Raji (cell line): ENCODE results near the gene TRPM2.

Experiments used
- POLR2A ChIP-seq: IDR thresholded peaks from 2 replicates; pipeline ENCODE4 v1.6.1; 2011; ENCODE audit warnings: low read depth, low read length, control low read depth; ENCODE audit not compliant: insufficient read depth

Gene TRPM2

DNA sequence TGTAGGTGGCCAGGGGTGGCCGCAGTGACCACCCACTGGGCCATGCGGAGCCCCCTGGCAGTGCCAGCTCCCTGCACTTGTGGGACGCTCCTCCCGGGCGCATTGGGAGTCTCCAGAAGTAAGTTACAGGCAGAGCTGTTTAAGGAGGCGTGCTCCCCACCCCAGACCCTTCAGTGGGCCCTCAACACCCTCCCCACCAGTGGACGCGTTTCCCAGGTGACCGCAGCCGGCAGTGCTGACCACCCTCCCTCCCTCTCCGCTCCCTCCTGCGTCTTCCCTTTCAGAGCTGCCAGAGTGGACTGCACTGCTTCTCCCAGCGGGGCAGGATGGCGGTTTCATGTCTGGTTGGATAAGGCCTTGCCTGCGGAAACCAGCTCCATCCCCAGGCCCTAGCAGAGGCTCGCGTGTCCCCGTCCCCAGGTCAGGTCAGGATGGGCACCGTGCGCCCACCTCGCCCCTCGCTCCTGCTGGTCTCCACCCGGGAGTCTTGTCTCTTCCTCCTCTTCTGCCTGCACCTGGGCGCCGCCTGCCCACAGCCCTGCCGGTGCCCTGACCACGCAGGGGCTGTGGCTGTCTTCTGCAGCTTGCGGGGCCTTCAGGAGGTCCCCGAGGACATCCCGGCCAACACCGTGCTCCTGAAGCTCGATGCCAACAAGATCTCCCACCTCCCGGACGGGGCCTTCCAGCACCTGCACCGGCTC is 102.9 kb downstream of the TRPM2 start:
- no peak for TF ChIP-seq POLR2A

DNA sequence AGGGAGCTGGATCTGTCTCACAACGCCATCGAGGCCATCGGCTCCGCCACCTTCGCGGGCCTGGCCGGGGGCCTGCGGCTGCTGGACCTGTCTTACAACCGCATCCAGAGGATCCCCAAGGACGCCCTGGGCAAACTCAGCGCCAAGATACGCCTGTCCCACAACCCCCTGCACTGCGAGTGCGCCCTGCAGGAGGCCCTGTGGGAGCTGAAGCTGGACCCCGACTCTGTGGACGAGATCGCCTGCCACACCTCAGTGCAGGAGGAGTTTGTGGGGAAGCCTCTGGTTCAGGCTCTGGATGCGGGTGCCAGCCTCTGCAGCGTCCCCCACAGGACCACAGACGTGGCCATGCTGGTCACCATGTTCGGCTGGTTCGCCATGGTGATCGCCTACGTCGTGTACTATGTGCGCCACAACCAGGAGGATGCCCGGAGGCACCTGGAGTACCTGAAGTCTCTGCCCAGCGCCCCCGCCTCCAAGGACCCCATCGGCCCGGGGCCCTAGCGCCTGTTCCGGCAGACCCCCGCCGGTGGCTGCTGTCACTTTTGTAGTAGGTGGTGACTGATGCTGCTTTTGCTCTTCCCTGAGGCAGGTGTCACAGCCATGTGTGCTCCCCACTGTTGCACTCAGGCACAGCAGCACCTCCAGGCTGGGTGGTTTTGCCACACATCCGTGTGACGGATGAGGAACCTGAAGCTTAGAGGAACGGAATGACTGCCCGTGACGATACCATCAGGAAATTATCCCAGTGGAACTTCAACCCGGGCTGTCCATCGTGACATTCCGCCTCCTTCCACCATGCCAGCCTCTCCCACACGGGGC is 103.7 kb downstream of the TRPM2 start:
- TF ChIP-seq POLR2A: no peak

DNA sequence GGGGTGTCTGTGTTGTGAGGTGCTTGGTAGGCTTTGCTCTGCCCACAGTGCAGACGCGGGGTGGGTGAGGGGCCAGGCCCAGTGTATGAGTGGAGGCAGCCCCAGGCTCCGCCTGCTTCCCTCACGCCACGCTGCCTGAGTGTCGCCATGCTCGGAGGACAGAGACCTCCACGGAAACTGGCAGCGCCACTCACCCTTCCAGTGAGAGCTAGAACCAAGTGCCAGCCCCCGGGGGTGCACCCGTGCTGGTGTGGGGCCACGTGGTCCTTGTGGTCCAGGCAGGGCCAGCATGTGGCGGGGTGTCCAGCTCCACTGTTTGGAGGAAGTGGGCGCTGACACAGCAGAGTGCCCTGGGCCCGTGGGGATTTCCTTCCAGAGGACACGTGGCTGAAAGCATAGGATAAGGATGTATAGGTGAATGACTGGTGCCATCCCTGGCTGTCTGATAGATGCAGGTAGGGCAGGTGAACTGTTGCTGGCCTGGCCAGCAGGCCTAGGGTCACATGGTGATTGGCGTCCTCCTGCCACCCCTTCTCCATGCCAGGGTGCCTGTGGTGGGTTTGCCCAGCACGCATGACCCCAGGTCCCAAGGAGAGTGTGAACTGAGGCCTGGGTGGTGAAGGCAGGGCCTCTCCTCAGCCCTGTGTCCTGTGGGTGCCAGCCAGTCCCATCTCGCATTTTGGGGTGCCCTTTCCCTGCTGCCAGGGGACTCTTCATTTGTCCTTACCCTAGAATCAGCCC is 105.7 kb downstream of the TRPM2 start:
- TF ChIP-seq POLR2A: no peak

DNA sequence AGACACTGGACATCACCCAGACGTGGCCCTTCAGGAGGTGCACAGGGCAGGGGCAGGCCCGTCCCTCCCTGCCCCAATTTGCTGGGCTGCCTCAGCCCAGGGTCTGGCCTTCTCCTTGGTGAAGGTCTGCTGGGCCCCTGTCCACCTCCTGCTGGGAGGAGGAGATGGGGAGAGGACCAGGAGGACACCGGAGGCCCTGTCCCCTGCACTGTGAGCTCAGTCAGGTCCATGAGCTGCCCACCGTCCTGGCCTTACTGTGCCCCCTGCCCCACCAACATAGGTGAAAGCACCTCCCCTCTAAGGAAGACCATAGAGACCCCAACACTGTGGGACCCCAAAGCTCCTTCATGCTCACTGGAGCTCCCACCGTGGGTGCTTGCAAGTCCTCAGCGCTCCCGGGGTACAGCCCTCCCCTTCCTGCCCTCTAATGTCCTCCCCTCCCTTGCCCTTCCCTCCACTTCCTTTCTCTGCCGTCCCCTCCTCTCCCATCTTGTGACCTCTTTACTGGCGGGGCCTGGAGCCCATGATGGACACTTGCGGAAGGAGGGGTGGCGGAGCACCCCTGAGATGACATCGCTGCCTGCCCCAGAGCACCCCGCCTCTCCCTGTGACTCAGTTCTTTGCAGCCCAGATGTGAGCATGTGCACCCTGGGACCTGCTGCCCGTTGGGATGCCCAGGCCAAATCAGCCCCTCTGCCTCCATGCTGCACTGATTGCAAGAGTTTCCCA is 106.5 kb downstream of the TRPM2 start:
- TF ChIP-seq POLR2A: no peak

DNA sequence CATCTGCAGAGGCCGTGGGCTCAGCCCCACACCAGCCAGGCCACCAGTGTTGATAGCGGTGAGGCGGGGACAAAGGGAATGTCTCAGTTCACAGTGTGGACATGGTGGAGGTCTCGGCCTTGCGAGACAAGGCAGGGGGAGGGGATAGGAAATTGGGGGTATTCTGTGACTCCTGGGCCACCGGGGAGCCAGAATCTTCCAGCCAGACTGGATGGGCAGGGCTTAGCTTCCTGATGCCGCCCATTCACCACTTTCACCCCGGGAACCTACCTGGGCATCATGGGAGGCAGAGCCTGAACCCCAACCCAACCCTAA is 107.0 kb downstream of the TRPM2 start:
- no peak for TF ChIP-seq POLR2A

DNA sequence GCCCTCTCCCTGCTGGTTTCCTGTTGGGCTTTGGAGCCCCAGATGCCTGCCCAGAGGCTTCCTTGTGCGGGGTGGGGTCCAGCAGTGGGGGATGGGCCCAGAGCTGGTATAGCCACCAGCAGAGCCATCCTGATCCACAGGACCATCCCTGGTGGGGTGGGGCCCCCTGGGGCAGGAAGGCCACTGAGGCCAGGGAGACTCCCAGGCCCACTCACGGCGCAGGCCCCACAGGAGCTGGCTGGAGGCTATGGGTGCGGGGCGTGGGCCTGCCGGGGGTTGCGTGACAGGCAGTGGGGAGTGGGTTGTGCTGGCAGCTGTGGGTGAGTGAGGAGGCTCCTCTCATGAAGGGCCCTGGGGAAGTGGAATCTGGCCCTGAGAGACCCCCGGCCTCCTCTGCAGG is 107.6 kb downstream of the TRPM2 start:
- no peak for TF ChIP-seq POLR2A

DNA sequence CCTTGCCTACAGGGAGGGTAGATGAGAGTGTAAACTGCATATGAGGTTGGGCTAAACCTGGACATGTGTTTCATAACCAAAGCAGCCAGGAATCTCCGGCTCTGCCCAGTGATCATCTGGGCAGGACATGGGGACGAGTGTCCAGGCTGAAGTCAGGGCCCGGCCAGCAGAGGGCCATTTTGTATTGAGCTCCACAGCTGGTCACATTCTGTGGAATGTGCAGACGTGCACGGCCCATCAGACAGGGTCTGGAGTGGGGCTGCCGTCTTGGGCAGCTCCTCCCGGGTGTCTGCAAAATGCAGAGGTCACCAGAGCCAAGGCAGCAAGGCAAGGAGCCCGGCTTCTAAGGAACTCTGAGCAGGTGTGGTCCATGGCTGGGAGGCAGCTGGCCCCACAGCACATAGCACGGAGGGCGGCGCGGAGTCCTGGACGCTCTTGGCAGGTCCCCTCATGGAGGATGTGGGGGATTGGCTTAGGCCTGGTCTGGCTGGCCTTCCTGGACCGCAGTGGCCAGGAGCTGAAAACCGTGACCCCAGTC is 108.1 kb downstream of the TRPM2 start:
- no peak for TF ChIP-seq POLR2A

DNA sequence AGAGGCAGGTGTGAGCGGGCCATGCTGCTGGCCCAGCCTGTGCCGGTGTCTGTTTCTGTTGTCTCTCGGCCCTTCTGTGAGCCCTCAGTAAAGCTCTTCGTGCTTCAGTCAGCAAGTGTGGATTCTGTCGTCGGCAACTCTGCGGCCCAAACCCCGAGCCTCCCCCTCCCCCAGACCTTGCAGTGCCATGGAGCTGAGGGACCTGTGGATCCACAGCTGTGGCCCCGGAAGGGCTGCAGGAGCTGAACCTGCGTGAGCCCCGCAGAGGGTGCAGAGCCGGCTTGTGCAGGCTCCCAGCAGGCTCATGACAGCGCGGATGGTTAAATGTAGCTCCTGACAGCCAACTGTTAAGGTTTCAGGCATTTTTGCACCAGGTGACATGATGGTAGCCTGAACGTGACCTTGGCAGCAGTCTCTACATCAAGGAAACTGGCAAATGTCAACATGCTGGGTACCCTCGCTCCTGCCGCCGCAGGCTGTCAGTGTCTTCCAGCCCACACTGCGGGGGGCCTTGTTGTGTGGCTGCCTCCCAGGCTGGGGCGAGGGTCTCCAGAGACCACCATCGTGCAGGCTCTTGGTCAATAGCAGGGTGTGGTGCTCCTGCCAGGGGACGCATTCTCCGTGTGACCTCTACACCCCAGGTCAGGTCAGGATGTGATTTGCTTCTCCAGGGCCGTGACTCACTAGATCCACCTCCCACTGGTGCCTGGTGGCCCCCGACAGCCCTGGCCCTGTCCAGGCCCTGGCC is 108.8 kb downstream of the TRPM2 start:
- TF ChIP-seq POLR2A: no peak

DNA sequence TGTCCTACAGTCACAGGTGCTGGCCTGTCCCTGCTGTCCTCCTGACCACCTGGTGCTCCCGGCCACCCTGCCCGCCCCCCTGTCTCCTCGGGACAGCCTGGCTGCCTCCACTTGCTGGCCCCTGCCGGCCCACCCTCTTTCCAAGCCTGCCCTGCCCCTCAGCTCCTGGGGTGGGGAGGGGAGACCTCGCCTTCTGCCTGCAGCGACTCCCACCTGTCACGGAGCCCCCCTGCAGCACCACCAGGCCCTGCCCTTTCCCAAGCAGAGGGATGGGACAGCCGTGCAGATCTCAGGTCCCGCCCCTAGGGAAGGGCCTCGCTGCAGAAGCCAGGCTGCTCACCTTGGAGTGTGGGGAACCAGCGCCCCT is 109.4 kb downstream of the TRPM2 start:
- no peak for TF ChIP-seq POLR2A

DNA sequence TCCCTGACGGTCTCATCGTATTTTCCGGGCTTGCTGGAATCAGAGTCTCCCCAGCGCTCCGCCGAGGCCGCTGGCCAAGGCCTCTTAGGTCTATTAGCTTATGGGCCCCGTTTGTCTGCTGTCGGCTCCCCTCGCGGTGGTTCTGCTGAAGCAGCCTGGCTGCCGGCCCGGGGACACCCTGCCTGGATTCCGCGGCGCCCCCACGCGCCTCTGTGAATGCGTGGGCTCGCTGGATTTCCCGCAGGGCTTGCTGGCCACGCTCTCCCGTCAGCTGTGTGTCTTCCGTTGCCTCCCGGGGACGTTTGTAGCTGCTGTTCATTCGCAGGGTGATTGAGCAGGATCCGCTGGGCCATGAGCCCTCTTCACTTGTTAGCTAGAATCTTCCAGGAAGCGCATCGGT is 110.3 kb downstream of the TRPM2 start:
- no peak for TF ChIP-seq POLR2A

DNA sequence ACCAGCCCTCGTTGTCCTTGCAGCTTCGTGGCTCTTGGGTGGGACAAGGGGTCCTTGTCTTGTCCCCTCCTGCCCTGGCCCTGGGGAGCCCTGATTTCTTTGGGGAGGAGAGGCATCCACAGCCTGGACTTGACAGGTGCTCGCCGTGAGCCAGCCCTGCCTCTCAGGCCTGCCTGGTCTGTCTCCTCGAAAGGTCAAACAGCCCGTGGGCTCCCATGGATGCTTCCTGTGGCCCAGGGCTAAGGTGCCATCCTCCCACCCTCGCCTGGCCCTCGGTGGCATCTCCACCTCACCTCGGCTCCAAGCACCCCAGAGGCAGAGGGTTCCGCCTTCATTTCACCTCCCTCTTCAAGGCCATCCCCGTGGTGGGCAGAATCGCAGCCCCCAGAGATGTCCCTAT is 110.9 kb downstream of the TRPM2 start:
- no peak for TF ChIP-seq POLR2A

DNA sequence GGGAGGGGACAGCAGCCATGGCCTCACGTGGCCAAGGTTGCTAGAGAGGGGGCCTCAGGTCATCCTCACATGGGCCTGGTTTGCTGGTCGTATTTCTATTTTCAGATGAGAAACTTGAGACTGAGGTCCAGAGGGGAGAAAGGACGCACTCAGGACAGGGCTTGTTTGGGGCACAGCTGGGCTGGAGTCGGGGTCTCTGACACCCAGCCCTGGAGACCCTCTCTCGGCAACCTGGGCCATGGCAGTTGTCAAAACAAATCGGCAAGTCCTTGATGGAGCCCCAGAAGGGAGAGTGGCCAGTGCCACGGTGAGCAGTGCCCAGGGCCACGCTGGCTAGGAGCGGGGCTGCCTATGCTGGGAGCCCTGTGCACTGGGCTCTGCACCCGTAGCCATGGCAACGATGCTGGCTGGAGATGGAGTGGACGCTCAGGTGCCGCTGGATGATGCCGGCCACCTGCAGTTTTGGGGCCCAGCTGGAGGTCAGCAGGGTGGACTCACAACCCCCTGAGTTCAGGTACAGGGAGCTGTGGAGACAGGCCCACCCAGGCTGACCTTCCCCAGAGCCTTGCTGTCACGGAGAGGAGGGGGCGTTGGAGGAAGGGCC is 113.0 kb downstream of the TRPM2 start:
- no peak for TF ChIP-seq POLR2A

DNA sequence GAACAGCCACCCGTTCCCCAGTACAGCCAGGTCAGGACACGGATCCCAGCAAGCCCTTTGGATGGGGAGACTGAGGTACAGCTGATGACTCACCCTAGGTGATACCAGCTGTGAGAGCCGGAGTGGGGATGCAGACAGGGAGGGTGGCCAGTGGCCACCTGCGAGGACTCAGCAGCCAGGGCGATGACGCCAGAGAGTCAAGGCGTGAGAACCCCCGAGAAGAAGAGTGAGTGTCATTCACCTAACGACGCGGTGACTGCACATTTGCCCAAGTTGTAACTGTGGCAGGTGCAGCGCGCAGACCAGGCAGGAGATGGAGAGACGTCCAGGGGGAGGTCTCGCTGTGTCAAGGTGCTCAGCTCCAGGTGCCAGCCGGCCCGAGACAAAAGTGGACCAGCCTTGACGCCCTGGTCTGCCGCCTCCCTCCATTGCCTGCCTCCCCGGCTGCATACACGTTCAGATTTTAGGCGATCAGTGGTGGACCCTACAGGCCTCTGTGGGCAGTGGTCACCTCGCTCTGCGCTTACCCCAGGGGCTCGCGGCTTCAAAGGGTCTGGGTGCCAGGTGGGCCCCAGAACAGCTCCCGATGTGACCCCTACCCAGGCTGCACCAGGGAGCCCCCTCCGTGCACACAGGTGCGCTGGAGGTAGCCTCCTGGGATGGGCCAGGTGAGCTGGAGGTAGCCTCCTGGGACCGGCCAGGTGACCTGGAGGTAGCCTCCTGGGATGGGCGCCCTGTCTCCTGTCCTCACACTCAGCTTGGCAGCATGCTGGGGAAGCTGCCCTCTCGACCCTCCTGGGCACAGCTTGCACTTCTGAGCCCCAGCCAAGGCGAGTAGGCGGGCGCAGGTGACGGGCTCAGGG is 113.8 kb downstream of the TRPM2 start:
- TF ChIP-seq POLR2A: no peak
